ENCODE results near the gene CRTC1. TPM values are rescaled to one million over a fixed set of nuclear protein-coding genes. Genes with fewer than 3 reads are reported as not detected.
A peak's percentile ranks its signal among the peaks of the same experiment; 100 is the strongest.

Gene CRTC1
- total and polyA plus RNA-seq, 2 of the 13 experiments (the other 11 are each of a cell fraction or from before 2014, with no cell fraction given) = 2.0 to 2.7 TPM

DNA sequence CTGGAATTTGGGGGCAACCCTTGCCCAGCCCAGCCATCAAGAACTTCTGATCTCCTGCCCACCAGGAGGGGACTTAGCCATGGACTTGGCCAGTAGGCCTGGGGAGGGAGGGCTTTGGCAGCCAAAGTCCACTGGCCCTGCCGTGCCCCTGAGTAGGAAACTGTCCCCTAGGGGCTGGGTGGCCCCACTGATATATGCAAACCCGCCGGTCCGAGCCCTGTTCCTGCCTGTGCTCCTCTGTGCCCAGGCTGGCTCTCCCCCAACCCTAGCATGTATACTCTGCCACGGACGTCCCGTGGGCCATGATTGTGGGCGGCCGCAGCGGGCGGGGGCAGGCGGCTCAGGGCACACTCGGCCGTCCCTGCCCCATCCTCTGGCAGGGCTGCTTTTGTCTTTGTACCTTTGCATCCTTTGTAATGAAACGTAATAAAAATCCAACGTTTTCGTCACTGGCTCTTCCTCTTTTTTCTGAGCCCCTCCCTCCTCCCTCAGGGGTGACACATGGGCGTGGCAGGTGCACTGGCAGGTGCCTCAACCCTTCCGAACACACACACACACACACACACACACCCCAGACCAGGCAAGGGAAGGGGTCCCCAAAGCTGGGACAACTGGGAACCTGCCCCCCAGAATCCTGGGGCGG, 98.5 kb downstream of the CRTC1 start (continued):
- TF ChIP-seq HNF4A (CRISPR knock-in tag; IDR thresholded peaks at IDR 0.05) (peak; percentile 78), ZNF329 (CRISPR knock-in tag; IDR thresholded peaks at IDR 0.05; ENCODE audit: low read depth) (no peak), TOE1 (CRISPR knock-in tag; IDR thresholded peaks at IDR 0.05) (no peak), SATB2 (CRISPR knock-in tag; IDR thresholded peaks at IDR 0.05) (no peak), SSRP1 (CRISPR knock-in tag; IDR thresholded peaks at IDR 0.05) (no peak), ZNF510 (CRISPR knock-in tag; IDR thresholded peaks at IDR 0.05; ENCODE audit: low read depth) (no peak), SALL1 (CRISPR knock-in tag; IDR thresholded peaks at IDR 0.05) (peak; percentile 36; the same call in 1 of the 2 replicates), ATRX (CRISPR knock-in tag; IDR thresholded peaks at IDR 0.05; ENCODE audit: borderline replicate concordance) (no peak), ZNF180 (CRISPR knock-in tag; IDR thresholded peaks at IDR 0.05; ENCODE audit: borderline replicate concordance, low read depth) (no peak), HNRNPL (IDR thresholded peaks at IDR 0.05; ENCODE audit: low read depth, low read length) (peak; percentile 90), ZNF44 (CRISPR knock-in tag; IDR thresholded peaks at IDR 0.05) (no peak), ASH2L (IDR thresholded peaks at IDR 0.05; ENCODE audit: insufficient read length, low read depth, low read length) (no peak), REXO4 (CRISPR knock-in tag; IDR thresholded peaks at IDR 0.05; ENCODE audit: borderline replicate concordance) (no peak), POLR2G (IDR thresholded peaks at IDR 0.05; ENCODE audit: low read depth, low read length) (no peak), ZNF816 (CRISPR knock-in tag; IDR thresholded peaks at IDR 0.05; ENCODE audit: borderline replicate concordance) (no peak), NFKBIZ (CRISPR knock-in tag; IDR thresholded peaks at IDR 0.05) (no peak), ZBTB7B (CRISPR knock-in tag; IDR thresholded peaks at IDR 0.05) (peak; percentile 47; the same call in 1 of the 2 replicates)
- TF ChIP-seq, protein P1, sequence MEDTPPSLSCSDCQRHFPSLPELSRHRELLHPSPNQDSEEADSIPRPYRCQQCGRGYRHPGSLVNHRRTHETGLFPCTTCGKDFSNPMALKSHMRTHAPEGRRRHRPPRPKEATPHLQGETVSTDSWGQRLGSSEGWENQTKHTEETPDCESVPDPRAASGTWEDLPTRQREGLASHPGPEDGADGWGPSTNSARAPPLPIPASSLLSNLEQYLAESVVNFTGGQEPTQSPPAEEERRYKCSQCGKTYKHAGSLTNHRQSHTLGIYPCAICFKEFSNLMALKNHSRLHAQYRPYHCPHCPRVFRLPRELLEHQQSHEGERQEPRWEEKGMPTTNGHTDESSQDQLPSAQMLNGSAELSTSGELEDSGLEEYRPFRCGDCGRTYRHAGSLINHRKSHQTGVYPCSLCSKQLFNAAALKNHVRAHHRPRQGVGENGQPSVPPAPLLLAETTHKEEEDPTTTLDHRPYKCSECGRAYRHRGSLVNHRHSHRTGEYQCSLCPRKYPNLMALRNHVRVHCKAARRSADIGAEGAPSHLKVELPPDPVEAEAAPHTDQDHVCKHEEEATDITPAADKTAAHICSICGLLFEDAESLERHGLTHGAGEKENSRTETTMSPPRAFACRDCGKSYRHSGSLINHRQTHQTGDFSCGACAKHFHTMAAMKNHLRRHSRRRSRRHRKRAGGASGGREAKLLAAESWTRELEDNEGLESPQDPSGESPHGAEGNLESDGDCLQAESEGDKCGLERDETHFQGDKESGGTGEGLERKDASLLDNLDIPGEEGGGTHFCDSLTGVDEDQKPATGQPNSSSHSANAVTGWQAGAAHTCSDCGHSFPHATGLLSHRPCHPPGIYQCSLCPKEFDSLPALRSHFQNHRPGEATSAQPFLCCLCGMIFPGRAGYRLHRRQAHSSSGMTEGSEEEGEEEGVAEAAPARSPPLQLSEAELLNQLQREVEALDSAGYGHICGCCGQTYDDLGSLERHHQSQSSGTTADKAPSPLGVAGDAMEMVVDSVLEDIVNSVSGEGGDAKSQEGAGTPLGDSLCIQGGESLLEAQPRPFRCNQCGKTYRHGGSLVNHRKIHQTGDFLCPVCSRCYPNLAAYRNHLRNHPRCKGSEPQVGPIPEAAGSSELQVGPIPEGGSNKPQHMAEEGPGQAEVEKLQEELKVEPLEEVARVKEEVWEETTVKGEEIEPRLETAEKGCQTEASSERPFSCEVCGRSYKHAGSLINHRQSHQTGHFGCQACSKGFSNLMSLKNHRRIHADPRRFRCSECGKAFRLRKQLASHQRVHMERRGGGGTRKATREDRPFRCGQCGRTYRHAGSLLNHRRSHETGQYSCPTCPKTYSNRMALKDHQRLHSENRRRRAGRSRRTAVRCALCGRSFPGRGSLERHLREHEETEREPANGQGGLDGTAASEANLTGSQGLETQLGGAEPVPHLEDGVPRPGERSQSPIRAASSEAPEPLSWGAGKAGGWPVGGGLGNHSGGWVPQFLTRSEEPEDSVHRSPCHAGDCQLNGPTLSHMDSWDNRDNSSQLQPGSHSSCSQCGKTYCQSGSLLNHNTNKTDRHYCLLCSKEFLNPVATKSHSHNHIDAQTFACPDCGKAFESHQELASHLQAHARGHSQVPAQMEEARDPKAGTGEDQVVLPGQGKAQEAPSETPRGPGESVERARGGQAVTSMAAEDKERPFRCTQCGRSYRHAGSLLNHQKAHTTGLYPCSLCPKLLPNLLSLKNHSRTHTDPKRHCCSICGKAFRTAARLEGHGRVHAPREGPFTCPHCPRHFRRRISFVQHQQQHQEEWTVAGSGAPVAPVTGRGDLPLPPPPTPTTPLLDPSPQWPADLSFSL (CRISPR knock-in tag; IDR thresholded peaks at IDR 0.05) = no peak
- TF ChIP-seq, protein P2, sequence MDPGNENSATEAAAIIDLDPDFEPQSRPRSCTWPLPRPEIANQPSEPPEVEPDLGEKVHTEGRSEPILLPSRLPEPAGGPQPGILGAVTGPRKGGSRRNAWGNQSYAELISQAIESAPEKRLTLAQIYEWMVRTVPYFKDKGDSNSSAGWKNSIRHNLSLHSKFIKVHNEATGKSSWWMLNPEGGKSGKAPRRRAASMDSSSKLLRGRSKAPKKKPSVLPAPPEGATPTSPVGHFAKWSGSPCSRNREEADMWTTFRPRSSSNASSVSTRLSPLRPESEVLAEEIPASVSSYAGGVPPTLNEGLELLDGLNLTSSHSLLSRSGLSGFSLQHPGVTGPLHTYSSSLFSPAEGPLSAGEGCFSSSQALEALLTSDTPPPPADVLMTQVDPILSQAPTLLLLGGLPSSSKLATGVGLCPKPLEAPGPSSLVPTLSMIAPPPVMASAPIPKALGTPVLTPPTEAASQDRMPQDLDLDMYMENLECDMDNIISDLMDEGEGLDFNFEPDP (CRISPR knock-in tag; conservative IDR thresholded peaks at IDR 0.05) = 0 out of 2 replicates have a peak, but pooled peaks have one; percentile 82
- TF ChIP-seq, protein P3, sequence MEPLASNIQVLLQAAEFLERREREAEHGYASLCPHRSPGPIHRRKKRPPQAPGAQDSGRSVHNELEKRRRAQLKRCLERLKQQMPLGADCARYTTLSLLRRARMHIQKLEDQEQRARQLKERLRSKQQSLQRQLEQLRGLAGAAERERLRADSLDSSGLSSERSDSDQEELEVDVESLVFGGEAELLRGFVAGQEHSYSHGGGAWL (CRISPR knock-in tag; IDR thresholded peaks at IDR 0.05) = no peak
- TF ChIP-seq, protein P4, sequence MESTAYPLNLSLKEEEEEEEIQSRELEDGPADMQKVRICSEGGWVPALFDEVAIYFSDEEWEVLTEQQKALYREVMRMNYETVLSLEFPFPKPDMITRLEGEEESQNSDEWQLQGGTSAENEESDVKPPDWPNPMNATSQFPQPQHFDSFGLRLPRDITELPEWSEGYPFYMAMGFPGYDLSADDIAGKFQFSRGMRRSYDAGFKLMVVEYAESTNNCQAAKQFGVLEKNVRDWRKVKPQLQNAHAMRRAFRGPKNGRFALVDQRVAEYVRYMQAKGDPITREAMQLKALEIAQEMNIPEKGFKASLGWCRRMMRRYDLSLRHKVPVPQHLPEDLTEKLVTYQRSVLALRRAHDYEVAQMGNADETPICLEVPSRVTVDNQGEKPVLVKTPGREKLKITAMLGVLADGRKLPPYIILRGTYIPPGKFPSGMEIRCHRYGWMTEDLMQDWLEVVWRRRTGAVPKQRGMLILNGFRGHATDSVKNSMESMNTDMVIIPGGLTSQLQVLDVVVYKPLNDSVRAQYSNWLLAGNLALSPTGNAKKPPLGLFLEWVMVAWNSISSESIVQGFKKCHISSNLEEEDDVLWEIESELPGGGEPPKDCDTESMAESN (CRISPR knock-in tag; conservative IDR thresholded peaks at IDR 0.05) = no peak

All from HepG2 (cell line).